Tibial nerve (tissue), 4 donors: Measurements from ENCODE around the gene RBP3.

ENCODE experiments used
- CTCF ChIP-seq, 5 experiments: fragments of 200-600 bp in 3 of 5; fragments of 450-650 bp in 2 of 5; sonication (generic) in 3 of 5; IDR thresholded peaks; one replicate each; pipeline ENCODE4 v1.5.1; 2016 to 2019; ENCODE audit warnings: antibody characterized with exemption in 5 of 5, mild to moderate bottlenecking in 3 of 5, moderate library complexity in 2 of 5
- EP300 ChIP-seq, 2 donors: sonication (generic); formaldehyde crosslinking; IDR thresholded peaks; one replicate each; pipeline ENCODE4 v1.6.1; 2017; ENCODE audit warnings: antibody characterized with exemption in 2 of 2, mild to moderate bottlenecking in 1 of 2
- POLR2A ChIP-seq, 2 donors: fragments of 450-650 bp; IDR thresholded peaks; one replicate each; pipeline ENCODE4 v1.6.1; 2017; ENCODE audit warnings: antibody characterized with exemption in 2 of 2, mild to moderate bottlenecking in 2 of 2, moderate library complexity in 2 of 2

DNA sequence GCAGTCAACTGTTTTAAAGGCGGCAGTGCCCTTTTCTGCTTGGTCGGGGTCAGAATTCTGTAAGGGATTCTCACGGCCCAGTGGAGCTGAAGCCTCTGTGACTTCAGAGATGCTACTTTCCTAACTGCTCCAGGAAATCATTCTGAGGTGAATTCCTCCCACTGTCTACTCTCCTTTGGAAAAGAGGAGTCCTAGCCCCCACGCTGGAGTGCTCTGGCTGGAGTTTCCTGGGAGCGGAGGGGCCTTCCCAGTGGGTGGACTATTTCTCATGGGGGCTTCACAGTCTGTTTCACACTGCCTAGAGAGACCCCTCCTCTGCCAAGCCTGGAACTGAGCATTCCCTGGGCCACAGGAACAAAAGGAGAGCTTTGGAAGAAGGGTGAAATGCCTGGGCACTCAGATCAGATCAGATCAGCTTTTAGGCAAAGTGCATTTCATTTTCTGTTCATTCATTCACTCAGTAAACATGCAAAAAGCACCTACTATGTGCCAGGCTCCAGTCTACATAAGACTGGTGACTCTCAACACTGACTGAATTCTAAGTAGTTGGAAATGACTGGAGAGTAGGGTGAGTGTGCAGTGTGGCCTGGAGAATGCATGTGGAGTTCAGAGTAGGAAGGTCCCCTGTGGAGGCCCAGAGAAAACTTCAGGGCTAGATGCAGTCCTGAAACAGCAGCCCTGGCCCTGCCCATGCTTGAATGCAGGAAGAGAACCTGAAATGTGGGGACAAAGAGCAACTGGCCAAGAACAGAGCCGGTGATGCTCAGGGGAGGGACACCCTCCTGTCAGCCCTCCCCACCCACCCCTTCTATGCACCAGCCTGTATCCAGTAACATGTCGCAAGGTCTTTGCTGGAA lies 23.7 kb downstream of the RBP3 start:
- TF ChIP-seq CTCF (IDR thresholded peaks at IDR 0.05) (no peak), POLR2A (IDR thresholded peaks at IDR 0.05) (no peak), EP300 (IDR thresholded peaks at IDR 0.05) (no peak)
